Neural progenitor cell (in vitro differentiated cells): ENCODE data around the gene ENPP6.

Source experiments
- CTCF ChIP-seq: fragments of 200-600 bp; sonication (generic); IDR thresholded peaks from 2 replicates; pipeline ENCODE4 v1.5.1; 2017; ENCODE audit warnings: antibody characterized with exemption, mild to moderate bottlenecking
- EZH2phosphoT487 ChIP-seq: fragments of 200-600 bp; sonication (generic); IDR thresholded peaks from 2 replicates; pipeline ENCODE4 v1.6.1; 2017; ENCODE audit warnings: antibody characterized with exemption

- TF ChIP-seq CTCF (no peak), EZH2phosphoT487 (no peak)
Measured at GRCh38 chr4:184099000-184099399, 118.7 kb downstream of the ENPP6 start.
